HG02840 (cell line): Measurements from ENCODE around the gene FOS.
"Not testable (repeated sequence)": the region's sequence is repeated elsewhere in the genome, so short reads cannot be mapped to it uniquely, and the experiment has no call there.

ENCODE experiments used
- ATAC-seq: cut with Tn5 transposase; IDR thresholded peaks from one replicate; pipeline ENCODE4 v1.9.1; 2021; ENCODE audit warnings: mild to moderate bottlenecking, moderate library complexity, moderate number of reproducible peaks; ENCODE audit not compliant: unreplicated experiment, low FRiP score

The FOS gene

DNA sequence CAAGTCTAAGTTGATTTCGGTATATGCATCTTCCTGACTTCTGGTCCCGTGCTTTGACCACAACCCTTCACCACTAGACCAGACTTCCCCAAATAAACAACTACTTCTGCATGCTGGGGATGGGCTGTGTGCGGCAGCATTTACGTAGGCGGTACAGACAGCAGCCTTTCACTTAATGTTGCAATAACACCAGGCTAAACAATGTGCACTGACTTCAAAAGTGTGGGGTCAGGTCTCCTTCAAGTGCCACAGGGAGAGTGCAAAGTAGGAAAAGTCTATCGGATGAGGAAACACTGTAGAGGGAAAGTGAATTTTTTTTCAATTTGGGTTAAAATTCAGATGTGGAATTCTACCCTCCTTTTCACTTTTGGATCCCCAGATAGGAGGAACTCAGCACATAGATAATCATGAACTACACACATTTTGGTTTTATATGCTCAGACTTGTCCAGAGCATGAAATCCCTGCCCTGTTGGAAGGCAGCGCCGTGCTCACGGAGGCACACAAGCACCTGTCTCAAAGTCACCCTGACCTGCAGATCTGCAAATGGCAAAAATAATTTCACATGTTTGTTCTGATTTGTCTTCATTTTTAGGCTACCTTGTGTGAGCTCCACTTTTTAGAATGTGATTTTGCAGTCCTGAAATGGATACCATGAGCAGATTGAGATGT is 3.6 kb upstream of the FOS start:
- ATAC-seq: no peak

DNA sequence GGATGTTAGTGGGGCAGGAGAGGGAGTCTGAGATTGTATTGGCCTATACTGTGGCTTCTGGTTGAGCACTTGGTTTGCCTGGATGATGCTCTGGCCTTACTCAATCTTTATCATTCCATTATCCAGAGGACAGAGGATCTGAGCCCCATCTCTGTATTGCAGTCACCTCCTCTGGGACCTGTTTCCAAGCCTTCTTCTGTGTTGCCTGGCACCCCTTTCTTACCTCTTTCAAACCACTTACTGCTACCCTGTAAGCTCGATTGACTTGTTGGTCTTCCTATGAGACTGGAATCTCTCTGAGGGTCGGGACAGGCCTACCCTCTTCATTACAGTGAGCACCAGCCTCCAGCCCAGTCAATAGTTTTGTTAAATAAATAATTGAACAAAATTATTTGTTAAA is 3.0 kb upstream of the FOS start:
- no peak for ATAC-seq

DNA sequence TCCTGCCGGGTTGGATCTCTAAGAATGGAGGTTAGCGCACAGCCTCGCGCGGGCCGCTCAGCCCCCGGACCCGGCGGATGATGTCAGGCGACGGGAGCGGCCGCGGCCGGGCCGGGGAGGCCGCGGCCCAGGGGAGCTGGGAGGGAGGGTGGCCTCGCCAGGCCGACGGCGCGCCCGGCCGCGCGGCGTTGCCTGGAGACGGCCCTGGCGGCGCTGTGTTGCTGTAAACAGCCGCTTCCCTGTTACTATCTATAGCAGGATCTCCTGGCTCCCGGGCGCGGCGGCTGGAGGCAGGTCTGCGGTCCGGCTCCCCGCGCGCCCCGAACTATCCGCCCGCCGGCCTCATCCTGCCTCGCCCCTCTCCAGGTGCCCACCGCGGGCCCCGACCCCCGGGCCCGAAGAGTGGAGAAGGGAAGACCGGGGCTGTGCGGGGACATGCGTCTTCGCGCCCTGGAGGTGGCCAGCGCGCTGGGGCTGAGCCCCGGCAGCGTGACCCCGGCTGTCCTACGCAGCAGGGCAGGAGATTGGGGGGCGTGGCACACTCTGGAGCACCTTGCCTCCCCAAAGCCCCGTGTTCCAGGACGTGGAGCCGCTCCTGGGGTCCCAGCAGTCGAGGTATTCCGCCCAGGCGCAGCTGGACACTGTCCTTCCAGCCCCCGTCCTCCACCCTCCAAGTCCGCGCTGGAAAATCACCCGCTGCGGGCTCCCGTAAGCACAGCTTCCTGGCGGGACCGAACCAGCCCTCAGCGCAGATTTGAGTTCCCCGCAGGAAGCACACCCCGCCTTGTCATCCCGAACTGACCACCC is 1.4 kb upstream of the FOS start:
- ATAC-seq: no peak

DNA sequence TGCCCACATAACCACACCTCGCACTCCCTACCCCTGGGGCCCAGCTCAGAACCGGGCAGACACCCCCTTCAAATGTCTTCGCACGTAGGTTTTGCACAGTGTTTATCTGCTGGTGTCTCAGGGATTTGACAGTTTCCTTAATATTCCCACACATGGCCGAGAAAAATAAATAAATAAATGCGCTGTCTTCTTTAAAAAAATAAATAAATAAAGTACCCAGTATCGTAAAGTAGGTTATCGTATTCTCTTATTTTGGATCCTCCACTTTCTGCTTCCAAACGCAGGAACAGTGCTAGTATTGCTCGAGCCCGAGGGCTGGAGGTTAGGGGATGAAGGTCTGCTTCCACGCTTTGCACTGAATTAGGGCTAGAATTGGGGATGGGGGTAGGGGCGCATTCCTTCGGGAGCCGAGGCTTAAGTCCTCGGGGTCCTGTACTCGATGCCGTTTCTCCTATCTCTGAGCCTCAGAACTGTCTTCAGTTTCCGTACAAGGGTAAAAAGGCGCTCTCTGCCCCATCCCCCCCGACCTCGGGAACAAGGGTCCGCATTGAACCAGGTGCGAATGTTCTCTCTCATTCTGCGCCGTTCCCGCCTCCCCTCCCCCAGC is 710 bp upstream of the FOS start:
- ATAC-seq: no peak

DNA sequence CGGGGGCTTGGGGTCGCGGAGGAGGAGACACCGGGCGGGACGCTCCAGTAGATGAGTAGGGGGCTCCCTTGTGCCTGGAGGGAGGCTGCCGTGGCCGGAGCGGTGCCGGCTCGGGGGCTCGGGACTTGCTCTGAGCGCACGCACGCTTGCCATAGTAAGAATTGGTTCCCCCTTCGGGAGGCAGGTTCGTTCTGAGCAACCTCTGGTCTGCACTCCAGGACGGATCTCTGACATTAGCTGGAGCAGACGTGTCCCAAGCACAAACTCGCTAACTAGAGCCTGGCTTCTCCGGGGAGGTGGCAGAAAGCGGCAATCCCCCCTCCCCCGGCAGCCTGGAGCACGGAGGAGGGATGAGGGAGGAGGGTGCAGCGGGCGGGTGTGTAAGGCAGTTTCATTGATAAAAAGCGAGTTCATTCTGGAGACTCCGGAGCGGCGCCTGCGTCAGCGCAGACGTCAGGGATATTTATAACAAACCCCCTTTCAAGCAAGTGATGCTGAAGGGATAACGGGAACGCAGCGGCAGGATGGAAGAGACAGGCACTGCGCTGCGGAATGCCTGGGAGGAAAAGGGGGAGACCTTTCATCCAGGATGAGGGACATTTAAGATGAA is 630 bp downstream of the FOS start:
- no peak for ATAC-seq

DNA sequence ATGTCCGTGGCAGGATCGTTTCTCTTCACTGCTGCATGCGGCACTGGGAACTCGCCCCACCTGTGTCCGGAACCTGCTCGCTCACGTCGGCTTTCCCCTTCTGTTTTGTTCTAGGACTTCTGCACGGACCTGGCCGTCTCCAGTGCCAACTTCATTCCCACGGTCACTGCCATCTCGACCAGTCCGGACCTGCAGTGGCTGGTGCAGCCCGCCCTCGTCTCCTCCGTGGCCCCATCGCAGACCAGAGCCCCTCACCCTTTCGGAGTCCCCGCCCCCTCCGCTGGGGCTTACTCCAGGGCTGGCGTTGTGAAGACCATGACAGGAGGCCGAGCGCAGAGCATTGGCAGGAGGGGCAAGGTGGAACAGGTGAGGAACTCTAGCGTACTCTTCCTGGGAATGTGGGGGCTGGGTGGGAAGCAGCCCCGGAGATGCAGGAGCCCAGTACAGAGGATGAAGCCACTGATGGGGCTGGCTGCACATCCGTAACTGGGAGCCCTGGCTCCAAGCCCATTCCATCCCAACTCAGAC is 1.2 kb downstream of the FOS start:
- no peak for ATAC-seq

DNA sequence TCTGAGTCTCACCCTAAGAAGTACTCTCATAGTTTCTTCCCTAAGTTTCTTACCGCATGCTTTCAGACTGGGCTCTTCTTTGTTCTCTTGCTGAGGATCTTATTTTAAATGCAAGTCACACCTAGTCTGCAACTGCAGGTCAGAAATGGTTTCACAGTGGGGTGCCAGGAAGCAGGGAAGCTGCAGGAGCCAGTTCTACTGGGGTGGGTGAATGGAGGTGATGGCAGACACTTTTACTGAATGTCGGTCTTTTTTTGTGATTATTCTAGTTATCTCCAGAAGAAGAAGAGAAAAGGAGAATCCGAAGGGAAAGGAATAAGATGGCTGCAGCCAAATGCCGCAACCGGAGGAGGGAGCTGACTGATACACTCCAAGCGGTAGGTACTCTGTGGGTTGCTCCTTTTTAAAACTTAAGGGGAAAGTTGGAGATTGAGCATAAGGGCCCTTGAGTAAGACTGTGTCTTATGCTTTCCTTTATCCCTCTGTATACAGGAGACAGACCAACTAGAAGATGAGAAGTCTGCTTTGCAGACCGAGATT is 1.7 kb downstream of the FOS start:
- no peak for ATAC-seq

DNA sequence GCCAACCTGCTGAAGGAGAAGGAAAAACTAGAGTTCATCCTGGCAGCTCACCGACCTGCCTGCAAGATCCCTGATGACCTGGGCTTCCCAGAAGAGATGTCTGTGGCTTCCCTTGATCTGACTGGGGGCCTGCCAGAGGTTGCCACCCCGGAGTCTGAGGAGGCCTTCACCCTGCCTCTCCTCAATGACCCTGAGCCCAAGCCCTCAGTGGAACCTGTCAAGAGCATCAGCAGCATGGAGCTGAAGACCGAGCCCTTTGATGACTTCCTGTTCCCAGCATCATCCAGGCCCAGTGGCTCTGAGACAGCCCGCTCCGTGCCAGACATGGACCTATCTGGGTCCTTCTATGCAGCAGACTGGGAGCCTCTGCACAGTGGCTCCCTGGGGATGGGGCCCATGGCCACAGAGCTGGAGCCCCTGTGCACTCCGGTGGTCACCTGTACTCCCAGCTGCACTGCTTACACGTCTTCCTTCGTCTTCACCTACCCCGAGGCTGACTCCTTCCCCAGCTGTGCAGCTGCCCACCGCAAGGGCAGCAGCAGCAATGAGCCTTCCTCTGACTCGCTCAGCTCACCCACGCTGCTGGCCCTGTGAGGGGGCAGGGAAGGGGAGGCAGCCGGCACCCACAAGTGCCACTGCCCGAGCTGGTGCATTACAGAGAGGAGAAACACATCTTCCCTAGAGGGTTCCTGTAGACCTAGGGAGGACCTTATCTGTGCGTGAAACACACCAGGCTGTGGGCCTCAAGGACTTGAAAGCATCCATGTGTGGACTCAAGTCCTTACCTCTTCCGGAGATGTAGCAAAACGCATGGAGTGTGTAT is 2.4 kb downstream of the FOS start:
- ATAC-seq: no peak

DNA sequence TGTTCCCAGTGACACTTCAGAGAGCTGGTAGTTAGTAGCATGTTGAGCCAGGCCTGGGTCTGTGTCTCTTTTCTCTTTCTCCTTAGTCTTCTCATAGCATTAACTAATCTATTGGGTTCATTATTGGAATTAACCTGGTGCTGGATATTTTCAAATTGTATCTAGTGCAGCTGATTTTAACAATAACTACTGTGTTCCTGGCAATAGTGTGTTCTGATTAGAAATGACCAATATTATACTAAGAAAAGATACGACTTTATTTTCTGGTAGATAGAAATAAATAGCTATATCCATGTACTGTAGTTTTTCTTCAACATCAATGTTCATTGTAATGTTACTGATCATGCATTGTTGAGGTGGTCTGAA is 3.0 kb downstream of the FOS start:
- no peak for ATAC-seq

DNA sequence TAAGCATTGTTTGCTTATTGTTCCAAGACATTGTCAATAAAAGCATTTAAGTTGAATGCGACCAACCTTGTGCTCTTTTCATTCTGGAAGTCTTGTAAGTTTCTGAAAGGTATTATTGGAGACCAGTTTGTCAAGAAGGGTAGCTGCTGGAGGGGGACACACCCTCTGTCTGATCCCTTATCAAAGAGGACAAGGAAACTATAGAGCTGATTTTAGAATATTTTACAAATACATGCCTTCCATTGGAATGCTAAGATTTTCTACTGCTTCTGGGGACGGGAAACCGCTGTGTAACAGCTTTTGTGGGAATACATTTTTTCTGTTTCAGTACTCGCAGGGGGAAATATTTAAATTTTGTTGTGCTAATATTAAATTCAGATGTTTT is 3.5 kb downstream of the FOS start:
- no peak for ATAC-seq

DNA sequence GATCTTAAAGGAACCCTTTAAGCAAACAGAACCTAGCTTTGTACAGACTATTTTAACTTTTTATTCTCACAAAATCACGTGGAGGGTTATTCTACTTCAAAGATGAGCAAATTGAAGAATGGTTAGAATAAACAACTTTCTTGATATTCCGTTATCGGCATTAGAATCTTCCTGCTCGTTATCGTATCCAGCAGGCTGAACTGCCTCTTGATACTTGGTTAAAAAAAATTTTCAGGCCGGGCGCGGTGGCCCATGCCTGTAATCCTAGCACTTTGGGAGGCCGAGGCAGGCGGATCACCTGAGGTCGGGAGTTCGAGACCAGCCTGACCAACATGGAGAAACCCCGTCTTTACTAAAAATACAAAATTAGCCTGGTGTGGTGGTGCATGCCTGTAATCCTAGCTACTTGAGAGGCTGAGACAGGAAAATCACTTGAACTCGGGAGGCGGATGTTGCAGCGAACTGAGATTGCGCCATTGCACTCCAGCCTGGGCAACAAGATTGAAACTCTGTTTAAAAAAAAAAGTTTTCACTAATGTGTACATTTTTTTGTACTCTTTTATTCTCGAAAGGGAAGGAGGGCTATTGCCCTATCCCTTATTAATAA is 4.0 kb downstream of the FOS start:
- ATAC-seq: not testable (repeated sequence)

DNA sequence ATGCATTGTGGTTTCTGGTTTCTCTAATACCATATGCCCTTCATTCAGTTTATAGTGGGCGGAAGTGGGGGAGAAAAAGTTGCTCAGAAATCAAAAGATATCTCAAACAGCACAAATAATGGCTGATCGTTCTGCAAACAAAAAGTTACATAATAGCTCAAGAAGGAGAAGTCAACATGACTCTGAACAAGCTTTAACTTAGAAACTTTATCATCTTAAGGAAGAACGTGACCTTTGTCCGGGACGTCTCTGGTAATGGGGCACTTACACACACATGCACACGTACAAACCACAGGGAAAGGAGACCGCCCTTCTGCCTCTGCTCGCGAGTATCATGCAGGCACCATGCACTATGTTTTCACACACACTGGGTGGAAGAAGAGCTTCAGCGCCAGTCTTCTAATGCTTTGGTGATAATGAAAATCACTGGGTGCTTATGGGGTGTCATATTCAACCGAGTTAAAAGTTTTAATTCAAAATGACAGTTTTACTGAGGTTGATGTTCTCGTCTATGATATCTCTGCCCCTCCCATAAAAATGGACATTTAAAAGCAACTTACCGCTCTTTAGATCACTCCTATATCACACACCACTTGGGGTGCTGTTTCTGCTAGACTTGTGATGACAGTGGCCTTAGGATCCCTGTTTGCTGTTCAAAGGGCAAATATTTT is 4.7 kb downstream of the FOS start:
- ATAC-seq: no peak

DNA sequence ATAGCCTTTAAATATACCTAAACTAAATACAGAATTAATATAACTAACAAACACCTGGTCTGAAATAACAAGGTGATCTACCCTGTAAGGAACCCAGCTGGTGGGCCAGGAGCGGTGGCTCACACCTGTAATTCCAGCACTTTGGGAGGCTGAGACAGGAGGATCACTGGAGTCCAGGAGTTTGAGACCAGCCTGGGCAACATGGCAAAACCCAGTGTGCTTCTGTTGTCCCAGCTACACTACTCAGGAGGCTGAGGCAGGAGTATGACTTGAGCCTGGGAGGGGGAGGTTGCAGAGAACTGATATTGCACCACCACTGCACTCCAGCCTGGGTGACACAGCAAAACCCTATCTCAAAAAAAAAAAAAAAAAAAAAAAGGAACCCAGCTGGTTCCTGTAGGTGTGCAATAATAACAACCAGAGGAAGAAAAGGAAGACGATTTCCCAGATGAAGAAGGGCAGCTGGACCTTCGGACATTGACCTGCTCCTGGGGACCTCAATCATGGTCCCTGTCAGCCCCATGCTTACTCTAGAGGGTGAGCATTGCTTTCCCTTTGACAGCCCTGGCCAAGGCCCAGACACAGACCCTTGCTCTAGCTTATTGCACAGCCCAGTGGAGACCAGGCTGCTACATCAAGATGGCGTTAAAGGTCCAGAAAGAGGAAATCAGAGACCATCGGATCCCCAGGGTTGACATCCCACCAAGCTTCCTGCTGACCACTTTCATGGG is 5.4 kb downstream of the FOS start:
- ATAC-seq: no peak

DNA sequence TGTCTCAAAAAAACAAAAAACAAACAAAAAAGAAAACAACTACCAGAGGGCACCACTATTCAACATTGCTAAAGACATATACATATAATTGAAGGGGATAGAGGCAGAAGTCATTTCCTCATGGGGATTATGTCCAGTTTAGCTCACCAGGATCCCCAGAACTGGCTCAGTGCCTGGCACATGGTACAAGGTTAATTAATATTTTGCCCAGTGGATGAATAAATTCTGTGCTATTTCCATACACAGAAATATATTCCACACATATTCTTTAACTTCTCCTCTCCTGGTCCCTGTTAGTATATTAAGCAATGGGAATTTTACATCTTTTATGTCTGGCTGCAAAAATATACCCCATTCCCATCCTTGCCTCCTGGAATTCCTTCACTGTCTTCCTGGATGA is 6.7 kb downstream of the FOS start:
- ATAC-seq: no peak

DNA sequence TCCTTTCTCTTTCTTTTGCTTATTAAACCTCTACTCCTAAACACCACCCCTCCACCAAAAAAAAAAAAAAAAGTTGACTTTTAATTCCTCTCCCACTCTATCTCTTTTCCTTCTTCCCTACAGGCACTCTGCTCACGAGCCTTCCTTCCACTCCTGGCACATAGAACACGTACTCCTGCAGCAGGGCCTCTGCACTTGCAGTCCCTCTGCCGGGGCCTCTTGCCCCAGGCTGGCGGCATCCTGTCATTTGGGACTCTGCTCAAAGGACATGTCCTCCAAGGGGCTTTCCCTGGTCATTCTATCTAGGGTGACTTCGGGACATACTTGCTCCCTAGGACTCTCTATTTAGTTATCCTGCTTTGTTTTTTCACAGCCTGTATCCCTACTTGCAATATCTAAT is 7.7 kb downstream of the FOS start:
- no peak for ATAC-seq

DNA sequence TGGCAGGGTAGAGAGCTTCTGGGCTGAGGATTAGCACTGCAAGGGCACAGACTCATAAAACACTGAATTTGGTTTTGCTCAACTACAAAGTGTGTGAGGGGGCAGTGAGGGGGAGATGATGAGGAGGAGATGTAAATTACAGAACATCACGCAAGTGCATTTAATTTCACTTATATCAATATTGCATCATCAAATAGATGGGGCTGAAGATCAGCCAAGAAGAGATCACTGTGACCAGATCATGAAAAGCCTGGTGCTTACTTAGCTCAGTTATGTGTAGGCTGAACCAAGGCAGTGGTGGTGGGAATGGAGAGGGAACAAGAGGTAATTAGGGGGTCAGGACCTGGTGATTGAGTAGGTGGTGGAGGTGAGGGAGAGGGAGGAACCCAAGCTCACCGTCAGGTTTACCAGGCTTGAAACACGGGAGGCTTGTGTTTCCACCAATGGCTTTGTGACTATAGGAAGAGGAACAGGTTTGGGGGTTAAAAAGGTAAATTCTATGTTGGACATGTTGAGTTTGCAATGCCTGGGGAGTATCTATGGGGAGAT is 11.3 kb downstream of the FOS start:
- no peak for ATAC-seq

DNA sequence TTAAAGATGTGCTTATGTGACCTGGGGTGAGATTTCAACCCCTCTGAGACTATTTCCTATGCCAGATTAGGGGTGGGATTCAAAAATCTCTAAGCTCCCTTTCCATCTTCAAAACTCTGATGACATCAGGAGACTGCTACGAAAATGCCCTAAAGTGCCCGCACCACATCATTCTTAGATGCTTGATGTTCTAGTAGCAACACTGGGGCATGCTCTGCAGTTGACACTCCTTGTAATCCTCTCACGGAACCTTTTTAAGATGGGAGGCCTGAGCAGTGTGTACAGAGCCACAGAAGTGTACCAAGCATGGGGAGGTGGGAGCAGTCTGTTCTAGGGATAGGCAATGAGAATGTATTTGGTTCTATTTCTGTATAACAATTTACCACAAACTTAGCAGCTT is 12.2 kb downstream of the FOS start:
- no peak for ATAC-seq

DNA sequence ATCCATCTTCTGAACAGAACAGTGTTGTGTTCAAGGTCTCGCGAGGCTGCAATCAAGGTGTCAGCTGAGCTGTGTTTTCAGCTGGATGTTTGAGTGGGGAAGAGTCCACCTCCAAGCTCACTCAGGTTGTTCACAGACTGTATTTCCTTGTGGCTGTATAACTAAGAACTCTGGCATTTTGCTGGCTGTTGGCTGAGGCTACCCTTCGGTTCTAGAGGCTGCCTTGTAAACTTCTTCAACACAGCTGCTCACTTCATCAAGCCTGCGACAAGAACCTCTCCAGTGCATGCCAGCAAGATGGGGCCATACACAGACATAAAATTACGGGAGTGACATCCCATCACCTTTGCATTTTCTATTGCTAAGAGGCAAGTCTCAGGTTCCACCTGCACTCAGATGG is 12.7 kb downstream of the FOS start:
- ATAC-seq: no peak
